ENCODE measurements around the gene OR9A2.

DNA sequence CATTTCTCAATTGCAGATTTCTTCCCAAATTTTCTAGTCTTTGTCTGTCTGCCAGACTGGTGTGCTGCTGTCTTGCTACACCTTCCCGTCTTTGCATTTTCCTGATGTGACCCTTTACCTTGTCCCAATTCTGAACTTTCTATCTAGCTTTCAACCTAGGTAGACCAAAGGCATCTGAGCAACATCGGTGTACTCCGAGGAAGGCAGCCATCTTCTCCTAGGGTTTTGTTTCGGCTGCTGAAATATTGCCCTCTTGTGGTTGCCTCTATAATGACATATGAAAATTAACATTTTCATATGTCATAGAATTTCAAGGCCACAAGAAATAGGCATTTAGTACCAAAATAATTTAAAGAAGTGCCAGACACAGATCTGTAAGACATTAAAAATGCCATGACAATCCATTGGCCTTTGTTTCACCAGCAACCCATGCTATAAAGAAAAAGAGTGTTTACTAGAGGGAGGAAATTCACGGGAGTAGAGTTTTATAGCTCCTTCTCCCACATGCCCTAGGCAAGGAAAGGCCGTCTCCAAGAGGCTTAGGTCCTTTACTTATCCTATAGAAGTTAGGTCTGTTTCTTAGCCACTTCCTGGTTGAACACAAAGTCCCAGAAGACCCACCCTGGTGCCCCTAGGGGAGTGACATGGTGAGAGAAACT lies 23.4 kb downstream of the OR9A2 start:
- TF ChIP-seq, protein P1, sequence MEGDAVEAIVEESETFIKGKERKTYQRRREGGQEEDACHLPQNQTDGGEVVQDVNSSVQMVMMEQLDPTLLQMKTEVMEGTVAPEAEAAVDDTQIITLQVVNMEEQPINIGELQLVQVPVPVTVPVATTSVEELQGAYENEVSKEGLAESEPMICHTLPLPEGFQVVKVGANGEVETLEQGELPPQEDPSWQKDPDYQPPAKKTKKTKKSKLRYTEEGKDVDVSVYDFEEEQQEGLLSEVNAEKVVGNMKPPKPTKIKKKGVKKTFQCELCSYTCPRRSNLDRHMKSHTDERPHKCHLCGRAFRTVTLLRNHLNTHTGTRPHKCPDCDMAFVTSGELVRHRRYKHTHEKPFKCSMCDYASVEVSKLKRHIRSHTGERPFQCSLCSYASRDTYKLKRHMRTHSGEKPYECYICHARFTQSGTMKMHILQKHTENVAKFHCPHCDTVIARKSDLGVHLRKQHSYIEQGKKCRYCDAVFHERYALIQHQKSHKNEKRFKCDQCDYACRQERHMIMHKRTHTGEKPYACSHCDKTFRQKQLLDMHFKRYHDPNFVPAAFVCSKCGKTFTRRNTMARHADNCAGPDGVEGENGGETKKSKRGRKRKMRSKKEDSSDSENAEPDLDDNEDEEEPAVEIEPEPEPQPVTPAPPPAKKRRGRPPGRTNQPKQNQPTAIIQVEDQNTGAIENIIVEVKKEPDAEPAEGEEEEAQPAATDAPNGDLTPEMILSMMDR (IDR thresholded peaks at IDR 0.05): peak; percentile 65 to 84 (median 77)
- TF ChIP-seq POLR2A (IDR thresholded peaks at IDR 0.05): no peak

Measured in body of pancreas (tissue), 4 donors.